Astrocyte (in vitro differentiated cells and primary cell): ENCODE data around the gene GREM1.

Experiments used
- EZH2 ChIP-seq: IDR thresholded peaks from 2 replicates; pipeline ENCODE4 v1.6.1; 2012; ENCODE audit warnings: mild to moderate bottlenecking, low read length, inconsistent platforms; ENCODE audit not compliant: insufficient read depth
- TF ChIP-seq, protein P1 (sequence below): IDR thresholded peaks from 2 replicates; pipeline ENCODE4 v1.5.1; 2011; ENCODE audit warnings: low read depth, mild to moderate bottlenecking, inconsistent platforms, low read length, moderate library complexity; ENCODE audit not compliant: insufficient read depth

DNA sequence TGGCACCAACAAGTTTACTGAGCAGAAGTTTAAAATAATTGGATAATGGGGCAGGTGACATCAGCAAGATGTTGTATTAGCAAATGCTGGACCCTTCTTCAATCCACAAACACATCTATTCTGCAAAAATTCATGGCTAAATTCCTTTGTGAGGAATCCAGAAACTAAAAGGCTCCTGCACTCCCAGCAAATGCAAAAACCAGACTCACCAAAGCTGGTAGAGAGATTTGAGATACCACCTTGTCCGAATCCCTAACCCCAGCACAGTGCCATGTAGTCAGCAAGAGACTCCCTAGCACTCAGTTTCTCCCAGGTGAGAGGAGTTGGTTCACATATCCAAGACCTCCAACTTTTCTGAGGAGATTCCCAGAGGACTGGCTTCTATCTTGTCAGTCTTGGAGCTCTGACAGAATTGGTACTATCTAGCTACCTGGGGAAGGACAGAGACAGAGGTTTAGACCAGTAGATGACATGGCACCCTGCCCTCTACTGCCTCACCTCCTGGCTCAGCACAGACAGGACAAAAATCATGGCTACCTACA lies 21.8 kb downstream of the GREM1 start:
- TF ChIP-seq, protein P1, sequence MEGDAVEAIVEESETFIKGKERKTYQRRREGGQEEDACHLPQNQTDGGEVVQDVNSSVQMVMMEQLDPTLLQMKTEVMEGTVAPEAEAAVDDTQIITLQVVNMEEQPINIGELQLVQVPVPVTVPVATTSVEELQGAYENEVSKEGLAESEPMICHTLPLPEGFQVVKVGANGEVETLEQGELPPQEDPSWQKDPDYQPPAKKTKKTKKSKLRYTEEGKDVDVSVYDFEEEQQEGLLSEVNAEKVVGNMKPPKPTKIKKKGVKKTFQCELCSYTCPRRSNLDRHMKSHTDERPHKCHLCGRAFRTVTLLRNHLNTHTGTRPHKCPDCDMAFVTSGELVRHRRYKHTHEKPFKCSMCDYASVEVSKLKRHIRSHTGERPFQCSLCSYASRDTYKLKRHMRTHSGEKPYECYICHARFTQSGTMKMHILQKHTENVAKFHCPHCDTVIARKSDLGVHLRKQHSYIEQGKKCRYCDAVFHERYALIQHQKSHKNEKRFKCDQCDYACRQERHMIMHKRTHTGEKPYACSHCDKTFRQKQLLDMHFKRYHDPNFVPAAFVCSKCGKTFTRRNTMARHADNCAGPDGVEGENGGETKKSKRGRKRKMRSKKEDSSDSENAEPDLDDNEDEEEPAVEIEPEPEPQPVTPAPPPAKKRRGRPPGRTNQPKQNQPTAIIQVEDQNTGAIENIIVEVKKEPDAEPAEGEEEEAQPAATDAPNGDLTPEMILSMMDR: no peak
- no peak for TF ChIP-seq EZH2
